Keratinocyte (primary cell): ENCODE measurements around the gene TEKT5.

Source experiments
- CTCF ChIP-seq, 3 experiments: IDR thresholded peaks in 1 of 3; conservative IDR thresholded peaks in 1 of 3; optimal IDR thresholded peaks in 1 of 3; 2 replicates in 2 of 3; 3 replicates in 1 of 3; pipeline versions ENCODE3 to v1.5.1; 2011; ENCODE audit warnings: low read length in 3 of 3, mild to moderate bottlenecking in 3 of 3, moderate library complexity in 2 of 3, control low read depth in 1 of 3, inconsistent platforms in 1 of 3; ENCODE audit not compliant: insufficient read depth in 2 of 3; ENCODE audit errors: extremely low read depth in 1 of 3
- EZH2 ChIP-seq: IDR thresholded peaks from one replicate; pipeline ENCODE4 v1.6.1; 2012; ENCODE audit warnings: inconsistent platforms, mild to moderate bottlenecking, low read length, moderate library complexity

DNA sequence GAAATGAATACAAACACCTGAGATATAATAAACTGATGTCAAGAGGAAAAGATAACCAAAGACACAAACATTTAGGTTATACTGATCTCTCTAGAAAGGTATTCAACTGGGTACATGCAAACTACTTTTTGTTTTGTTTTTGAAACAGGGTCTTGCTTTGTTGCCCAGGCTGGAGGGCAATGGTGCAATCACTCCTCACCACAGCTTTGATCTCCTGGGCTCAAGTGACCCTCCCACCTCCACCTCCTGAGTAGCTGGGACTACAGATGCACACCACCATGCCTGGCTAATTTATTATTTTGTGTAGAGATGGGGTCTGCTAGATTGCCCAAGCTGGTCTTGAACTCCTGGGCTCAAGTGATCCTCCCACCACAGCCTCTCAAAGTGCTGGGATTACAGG lies 38.1 kb downstream of the TEKT5 start:
- TF ChIP-seq CTCF (optimal IDR thresholded peaks at IDR 0.05 in 1 of 3, IDR thresholded peaks at IDR 0.05 in 1 of 3, conservative IDR thresholded peaks at IDR 0.05 in 1 of 3; ENCODE audit: extremely low read depth in 1 of 3, insufficient read depth in 2 of 3, low read length in 3 of 3) (no peak), EZH2 (no peak)
